ENCODE data around the gene WNT2B.

DNA sequence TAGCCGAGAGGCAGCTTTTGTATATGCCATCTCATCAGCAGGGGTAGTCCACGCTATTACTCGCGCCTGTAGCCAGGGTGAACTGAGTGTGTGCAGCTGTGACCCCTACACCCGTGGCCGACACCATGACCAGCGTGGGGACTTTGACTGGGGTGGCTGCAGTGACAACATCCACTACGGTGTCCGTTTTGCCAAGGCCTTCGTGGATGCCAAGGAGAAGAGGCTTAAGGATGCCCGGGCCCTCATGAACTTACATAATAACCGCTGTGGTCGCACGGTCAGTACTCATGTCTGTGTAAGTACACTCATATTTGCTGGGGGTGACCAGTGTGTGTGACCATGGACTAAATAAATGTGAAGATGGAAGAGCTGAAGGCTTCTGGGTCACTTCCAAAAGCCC, 7.4 kb downstream of the WNT2B start:
- TF ChIP-seq, protein P1, sequence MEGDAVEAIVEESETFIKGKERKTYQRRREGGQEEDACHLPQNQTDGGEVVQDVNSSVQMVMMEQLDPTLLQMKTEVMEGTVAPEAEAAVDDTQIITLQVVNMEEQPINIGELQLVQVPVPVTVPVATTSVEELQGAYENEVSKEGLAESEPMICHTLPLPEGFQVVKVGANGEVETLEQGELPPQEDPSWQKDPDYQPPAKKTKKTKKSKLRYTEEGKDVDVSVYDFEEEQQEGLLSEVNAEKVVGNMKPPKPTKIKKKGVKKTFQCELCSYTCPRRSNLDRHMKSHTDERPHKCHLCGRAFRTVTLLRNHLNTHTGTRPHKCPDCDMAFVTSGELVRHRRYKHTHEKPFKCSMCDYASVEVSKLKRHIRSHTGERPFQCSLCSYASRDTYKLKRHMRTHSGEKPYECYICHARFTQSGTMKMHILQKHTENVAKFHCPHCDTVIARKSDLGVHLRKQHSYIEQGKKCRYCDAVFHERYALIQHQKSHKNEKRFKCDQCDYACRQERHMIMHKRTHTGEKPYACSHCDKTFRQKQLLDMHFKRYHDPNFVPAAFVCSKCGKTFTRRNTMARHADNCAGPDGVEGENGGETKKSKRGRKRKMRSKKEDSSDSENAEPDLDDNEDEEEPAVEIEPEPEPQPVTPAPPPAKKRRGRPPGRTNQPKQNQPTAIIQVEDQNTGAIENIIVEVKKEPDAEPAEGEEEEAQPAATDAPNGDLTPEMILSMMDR (optimal IDR thresholded peaks at IDR 0.05 in 1 of 3, IDR thresholded peaks at IDR 0.05 in 1 of 3, conservative IDR thresholded peaks at IDR 0.05 in 1 of 3; ENCODE audit: extremely low read depth in 1 of 3, insufficient read depth in 2 of 3, low read length in 3 of 3), result no peak
- no peak for TF ChIP-seq EZH2 (IDR thresholded peaks at IDR 0.05; ENCODE audit: low read length)

Measured in keratinocyte (primary cell).